T-helper 22 cell (primary cell): ENCODE results near the gene GABPB2.
"Not testable (repeated sequence)": the region's sequence is repeated elsewhere in the genome, so short reads cannot be mapped to it uniquely, and the experiment has no call there.

Experiments used
- DNase-seq: peaks from one replicate; pipeline ENCODE4 v3.0.0-alpha.2; 2020; ENCODE audit warnings: low read depth

GABPB2 gene

DNA sequence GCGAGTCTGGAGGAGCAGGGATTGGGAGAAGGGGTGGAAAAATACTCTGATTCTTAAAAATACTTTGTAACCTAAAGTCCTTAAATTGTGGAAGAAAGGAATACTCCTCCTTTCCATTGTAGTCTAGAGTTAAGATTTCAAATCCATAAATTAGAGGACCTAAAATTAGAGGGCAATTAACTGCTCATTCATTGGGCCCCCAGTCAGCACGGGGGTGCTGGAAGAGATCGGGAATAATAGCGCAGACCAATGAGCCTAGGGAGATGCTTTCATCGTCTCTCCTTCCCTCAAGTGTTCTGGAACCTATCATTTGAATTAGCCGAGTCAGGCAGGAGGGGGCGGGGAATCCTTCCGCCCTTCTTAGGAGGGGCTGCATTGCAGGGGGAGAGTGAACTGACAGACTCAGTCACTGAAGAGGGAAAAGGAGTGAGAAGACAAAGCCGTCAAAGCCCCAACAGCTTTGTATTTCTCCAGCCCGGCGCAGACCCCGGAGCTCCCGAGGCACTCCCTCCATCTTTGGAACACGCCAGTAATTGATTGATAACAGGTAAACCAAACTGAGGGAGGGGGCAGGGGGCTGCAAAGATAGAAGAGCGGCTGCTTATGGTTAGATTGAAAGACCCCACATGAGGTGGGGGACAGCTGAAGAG, 10.4 kb upstream of the GABPB2 start, which contains the start of gene MLLT11:
Gene MLLT11 (plus strand): TSS at position 391 of the 650 bp plus-strand sequence. CDS start 6,828 bp downstream, outside the sequence.
- DNase-seq, result no peak

DNA sequence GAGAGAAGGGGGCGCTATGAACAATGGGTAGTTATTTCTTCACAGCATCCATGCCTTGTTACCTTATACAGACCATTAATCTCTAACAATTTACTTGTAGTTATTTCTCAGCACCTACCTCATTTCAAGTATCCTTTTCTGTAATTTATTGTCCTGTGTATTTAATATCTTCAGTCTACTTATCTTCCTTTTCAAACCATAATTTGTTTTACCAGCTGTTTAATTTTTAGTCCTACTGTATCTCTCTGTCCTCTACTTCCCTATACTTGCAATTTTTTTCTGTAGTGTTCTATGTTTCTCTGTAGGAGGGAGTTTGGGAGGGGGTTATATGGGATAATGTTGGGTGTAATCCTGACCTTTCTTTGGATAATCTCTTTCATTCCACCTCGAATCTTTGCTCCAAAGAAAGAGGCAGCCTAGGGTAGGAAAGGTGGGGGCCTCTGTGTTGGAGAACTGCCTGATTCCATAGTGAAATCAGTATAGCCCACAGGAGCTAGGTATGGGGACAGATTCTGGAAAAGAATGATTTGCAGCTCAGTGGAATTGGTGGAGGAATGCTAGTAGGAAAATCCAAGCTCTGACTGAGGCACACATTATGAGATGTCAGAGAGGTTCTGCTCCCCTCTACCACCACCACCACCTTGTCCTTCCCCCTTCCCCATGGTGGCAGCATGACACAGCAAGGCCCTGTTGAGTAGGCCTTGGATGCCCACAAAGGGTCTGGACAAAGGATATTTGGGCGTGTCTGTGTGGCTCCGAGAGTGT, 9.7 kb upstream of the GABPB2 start:
- no peak for DNase-seq

DNA sequence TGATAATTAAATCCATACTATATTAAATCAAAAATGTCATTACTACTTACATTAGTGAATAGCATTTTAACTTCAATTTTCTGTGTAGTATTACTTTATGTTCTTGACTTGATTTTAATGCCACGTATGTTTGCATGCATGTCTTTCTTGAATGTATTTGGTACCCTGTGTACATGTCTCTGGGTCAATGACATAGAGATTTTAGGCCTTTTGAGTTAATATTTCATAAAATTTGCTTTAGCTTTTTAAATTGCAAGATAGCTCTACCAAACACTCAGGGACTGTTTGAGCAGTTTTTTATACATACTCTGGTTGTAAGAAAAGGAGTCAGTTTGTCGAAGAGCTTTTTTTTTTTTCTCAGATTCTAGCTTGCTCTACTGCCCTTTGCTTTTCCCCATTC, 8.9 kb upstream of the GABPB2 start:
- no peak for DNase-seq

DNA sequence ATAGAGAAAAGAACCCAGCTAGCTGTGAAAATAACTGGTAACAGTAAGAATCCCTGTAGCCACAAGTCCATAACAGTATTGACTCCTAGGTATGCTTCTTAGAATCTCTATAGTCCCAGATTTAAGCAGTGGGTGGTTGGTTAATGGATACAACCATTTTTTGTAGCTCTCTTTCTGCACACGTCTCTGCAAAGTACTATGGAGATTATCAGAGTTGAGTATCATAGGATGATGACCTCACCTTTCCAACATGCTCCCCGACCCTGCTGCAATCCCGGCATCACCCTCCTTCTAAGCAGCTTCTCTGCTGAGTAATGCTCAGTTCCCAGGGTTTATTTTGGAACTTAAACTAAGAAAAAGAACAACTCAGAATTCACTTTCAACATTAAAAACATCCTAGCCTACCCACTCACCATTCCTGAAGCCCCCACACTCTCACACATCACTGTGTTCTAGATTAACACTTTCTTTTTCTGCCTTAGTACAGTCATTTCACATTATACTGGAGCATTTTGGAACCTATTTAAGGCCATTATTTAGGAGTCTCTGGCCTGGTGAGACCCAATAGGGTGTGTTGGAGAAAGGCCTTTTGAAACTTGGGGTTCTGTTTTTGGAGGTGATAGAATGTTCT, 7.7 kb upstream of the GABPB2 start:
- DNase-seq, result no peak

DNA sequence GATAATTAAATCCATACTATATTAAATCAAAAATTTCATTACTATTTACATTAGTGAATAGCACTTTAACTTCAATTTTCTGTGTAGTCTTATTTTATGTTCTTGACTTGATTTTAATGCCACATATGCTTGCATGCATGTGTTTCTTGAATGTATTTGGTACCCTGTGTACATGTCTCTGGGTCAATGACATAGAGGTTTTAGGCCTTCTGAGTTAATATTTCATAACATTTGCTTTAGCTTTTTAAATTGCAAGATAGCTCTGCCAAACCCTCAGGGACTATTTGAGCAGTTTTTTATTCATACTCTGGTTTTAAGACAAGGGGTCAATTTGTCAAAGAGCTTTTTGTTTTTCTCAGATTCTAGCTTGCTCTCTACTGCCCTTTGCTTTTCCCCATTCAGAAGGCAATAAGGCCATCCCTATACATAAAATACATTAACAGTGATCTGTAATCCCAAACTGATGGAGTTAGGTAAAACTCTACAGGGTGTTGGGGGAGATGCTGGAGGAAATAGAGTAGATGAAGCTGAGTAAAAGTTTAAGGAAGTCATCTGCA, 5.4 kb upstream of the GABPB2 start:
- DNase-seq, result no peak

DNA sequence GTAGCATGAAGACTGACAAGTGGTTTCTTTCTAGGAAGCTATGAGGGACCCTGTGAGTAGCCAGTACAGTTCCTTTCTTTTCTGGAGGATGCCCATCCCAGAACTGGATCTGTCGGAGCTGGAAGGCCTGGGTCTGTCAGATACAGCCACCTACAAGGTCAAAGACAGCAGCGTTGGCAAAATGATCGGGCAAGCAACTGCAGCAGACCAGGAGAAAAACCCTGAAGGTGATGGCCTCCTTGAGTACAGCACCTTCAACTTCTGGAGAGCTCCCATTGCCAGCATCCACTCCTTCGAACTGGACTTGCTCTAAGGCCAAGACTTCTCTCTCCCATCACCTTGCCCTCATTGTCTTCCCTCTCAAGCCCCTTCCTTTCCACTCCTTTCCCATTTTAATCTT, 3.4 kb upstream of the GABPB2 start:
- no peak for DNase-seq

DNA sequence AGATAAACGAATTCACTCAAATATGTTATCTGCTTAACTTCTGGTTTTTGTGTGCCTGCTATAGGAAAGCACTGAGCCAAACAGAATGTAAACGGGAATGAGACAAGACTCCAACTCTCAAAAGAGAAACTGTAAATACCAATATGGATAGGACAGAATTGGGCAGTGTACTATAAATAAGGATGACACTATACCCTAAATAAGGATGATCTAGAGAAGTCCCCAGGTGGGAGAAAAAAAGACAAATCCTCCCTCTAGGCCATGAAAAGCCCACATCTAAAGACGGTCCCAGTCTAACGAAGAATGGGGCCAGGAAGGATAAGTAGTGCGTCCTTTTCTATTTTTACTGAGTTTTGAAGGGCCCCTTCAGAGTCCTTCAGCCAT, 1.5 kb upstream of the GABPB2 start:
- no peak for DNase-seq

DNA sequence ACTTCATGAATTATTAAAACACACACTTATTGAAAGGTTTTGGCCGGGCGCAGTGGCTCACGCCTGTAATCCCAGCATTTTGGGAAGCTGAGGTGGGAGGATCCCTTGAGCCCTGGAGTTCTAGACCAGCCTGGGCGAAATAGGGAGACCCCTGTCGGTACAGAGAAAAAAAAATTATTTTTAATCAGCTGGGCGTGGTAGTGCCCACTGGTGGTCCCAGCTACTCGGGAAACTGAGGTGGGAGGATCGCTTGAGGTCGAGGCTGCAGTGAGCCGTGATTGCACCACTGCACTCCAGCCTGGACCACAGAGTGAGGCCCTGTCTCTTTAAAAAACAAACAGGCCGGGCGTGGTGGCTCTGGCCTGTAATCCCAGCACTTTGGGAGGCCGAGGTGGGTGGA, 1.7 kb downstream of the GABPB2 start:
- no peak for DNase-seq

DNA sequence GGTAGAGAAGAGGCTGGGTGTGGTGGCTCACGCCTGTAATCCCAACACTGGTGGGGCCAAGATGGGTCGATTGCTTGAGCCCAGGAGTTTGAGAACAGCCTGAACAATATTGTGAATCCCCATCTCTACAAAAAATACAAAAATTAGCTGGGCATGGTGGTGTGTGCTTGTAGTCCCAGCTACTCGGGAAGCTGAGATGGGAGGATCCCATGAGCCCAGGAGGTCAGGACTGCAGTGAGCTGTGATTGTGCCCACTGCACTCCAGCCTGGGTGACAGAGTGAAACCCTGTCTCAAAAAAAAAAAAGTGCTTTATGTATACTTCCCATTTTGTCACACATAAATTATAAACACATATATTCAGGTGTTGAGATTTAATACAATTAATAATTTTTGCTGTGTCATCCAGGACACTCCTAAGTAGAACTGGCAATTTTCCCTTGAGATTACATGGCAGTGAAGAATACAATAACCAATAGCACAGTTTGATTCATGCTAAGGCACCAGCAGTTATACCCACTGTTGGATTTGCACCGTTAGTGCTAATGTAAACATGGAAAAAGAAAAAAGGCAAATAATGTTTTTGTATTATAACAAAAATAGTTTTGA, 15.5 kb downstream of the GABPB2 start:
- no peak for DNase-seq

DNA sequence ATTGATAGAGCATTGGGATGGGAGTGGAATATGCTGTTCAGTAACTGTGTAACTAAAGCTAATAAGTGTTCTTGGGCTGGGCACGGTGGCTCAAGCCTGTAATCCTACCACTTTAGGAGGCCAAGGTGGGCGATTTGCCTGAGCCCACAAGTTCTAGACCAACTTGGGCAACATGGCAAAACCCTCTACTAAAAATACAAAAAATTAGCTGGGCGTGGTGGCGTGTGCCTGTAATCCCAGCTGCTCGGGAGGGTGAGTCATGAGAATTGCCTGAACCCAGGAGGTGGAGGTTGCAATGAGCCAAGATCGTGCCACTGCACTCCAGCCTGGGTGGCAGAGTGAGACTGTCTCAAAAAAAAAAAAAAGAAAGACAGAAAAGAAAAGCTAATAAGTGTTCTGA, 26.9 kb downstream of the GABPB2 start:
- not testable (repeated sequence) for DNase-seq

DNA sequence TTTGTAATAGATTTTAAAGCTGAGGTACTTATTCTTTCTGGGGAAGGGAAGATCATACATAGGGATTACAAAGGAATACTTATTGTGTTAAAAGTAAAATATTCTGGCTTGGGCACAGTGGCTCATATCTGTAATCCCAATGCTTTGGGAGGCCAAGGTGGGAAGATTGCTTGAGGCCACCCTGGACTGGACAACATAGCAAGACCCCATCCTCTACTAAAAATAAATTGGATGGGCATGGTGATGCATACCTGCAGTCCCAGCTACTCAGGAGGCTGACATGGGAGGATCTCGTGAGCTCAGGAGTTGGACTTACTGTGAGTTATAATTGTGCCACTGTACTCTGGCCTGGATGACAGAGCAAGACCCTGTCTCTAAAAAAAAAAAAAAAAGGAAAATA, 27.6 kb downstream of the GABPB2 start:
- DNase-seq, result no peak

DNA sequence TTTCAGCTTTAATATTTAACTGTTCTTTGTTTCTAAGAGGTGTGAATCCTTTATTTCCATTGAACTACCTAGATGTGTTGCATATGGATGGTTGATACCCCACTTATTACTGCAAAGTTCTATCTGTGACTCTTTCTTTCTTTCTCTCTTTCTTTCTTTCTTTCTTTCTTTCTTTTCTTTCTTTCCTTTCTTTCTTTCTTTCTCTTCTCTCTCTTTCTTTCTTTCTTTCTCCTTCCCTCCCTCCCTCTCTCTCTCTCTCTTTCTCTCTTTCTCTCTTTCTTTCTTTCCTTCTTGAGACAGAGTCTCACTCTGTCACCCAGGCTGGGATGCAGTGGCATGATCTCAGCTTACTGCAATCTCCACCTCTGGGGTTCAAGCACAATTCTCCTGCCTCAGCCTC, 34.1 kb downstream of the GABPB2 start:
- no peak for DNase-seq

DNA sequence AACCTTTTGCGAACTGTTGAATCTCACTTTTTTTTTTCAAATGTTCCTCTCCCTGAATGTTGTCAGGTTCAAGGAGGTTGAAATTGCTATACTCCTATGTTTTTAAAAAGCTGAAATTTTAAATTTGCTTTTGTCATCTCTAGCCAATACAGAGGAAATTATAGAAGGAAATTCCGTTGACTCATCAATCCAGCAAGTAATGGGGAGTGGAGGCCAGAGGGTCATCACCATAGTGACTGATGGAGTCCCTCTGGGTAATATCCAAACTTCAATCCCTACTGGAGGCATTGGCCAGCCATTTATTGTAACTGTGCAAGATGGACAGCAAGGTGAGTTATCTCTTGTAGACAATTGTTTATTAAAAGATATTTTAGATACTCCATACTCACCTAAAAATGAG, 36.3 kb downstream of the GABPB2 start:
- DNase-seq, result no peak

DNA sequence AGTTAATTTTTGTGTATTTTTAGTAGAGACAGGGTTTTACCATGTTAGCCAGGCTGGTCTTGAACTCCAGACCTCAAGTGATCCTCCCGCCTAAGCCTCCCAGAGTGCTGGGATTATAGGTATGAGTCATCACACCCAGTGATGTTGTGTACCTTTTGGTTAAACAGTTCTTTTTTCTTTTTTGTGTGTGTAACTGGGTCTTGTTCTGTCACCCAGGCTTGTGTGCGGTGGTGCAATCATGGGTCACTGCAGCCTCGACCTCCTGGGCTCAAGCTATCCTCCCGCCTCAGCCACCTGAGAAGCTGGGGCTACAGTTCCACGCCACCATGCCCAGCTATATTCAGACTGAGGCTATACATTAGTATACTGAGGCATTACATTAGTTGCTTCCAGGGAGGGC, 37.8 kb downstream of the GABPB2 start:
- no peak for DNase-seq

DNA sequence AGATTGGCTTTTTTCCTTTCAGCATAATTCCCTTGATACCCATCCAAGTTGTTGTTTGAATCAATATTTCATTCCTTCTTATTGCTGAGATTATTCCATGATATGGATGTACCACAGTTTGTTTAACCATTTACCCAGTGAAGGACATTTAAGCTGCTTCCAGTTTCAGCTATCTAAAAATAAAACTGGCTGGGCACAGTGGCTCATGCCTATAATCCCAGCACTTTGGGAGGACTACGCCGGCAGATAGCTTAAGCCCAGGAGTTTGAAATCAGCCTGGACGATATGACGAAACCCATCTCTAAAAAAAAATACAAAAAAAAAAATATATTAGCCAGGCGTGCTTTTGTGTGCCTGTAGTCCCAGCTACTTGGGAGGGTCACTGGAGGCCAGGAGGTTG, 43.3 kb downstream of the GABPB2 start:
- no peak for DNase-seq

DNA sequence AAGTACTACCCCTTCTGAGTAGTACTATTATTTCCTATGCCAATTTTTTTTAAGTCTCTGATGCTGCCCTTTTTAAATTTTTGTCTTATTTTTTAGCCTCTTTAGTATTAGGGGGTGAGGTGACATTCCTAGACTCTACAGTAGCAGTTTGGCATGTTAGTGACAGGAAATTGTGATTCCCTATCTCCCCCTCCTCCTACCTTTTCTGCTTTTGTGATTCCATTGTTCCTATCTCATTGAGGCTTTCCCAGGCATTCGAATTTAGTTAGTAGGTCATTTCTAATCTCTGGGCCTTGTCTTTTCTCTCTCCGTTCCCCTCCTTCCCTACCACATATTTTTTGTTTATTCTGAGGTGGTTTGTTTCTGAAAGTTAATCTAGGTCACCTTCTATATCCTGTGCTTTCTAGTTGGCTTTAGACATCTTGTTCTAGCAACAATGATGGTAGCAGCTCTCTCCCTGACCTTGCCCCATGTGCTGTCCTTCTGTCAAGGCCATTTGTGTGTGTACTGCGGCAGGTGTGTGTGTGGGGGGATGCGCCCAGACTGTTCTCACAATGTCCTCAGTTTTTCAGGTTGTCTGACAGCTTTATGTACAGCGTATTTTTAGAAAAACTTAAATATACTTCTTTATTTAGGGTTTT, 54.3 kb downstream of the GABPB2 start:
- DNase-seq, result no peak

DNA sequence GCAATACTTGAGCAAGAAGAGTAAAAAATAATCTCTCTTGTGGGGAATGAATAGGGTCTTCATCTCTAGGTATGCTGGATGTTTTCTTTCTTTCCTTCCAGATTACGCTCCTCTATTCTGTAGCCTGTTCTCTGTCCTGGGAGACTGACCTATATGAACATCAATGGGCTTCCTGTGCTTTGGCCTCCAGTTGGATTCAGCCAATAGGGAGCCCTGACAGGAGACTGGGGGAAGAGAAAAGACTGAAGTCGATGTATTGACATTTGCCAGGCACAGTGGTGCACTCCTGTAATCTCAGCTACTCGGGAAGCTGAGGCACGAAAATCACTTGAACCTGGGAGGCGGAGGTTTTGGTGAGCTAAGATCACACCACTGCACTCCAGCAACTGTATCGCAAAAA, 58.2 kb downstream of the GABPB2 start:
- no peak for DNase-seq

DNA sequence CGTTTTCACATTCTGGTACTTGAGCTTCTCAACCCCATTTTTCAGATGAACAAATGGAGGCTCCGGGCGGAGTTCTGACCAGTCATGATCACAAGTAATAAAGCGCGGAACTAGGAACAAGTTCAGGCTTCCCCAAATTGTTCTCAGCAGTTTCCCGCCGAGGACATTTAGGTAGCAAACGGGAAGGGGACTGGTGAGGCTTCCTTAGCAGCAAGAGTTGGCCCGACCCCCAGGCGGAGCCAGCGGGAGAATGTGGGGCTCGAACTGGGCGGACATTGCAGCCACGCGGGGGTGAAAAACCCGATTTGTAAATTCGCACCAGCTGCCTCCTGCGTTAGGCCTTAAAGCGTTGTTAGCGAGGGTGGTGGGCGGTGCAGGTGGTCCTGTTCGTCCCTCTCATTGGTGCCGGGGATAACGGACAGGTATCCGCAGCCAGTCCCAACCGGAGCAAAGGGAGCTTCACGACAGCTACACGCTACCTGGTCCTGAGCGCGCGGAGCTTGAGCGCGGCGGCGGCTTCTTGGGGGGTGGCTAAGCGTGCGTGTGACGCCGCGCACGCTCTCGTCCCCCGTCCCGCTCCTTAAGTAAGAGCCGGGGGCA, 60.5 kb downstream of the GABPB2 start:
- peak; percentile 36 for DNase-seq

DNA sequence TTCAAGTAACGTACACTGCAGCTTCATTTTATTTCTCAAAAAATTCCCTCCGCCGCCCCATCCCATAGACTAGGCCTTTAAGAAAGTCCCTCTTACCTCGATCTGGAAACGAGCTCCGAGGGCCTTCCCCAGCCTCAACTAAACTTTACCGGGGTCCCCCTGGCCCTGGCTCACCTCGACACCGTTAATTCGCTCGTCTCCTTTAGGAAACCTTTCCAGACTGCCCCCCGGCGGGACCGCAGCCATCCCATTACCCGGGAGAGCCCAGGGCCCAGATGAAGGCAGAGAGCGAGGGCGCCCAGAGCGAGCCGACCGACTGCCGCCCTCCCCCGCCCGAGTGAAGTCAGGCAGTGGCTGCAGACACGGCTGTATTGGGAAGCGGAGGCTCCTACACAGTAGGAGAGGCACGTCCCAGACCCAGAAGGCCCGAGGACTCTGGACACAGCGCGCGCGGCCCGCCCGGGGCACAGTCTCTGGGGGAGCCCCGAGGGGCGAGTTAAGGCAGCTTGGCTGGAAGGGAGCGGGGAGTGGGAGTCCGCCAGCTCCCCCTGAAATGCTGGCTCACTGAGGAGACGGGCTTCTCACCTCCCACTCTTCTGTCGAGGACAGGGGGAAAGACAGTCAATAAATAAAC, 61.3 kb downstream of the GABPB2 start:
- no peak for DNase-seq

DNA sequence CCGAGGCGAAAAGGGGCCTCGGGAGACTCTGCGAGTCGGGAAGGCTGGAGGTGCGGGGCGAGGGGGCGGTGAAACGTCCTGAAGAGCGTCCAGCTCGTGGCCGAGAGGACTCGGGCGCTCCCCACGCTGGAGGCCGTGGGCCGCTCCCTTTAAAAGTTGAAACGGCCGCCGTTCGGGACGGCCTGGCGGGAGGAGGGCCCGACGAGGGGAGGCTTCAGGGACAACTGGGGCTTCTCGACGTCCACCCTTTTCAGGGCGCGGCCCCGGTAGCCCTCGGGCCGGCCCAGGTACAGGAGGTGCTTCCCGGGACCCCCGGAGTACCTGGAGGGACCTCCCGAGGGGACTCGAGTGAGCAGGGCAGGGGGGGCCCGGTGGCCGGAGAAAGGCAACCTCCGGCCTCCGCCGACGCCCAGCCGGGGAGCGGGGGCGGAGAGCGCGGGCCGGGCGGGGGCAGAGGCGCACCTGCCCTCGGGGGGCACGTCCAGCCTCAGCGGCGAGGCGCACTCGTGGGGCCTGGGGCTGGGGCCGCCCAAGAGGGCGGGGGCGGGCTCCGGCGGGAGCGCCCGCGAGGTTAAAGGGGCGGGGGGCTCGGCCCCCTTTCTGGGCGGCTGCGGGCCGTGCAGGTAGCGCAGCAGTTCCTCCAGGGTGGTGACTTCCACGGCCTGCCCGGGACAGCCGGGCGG, 61.9 kb downstream of the GABPB2 start:
- no peak for DNase-seq
